SK-N-SH treated with all-trans-retinoic acid at 6 μM for 48 hours (cell line): ENCODE data around the gene SEZ6L.

Experiments
- CSRNP3 ChIP-seq: fragments of 250-450 bp; sonication (Bioruptor Pico); IDR thresholded peaks from 2 replicates; pipeline ENCODE4 v1.5.1; 2021; ENCODE audit warnings: mild to moderate bottlenecking, moderate library complexity
- TCF4 ChIP-seq: fragments of 250-450 bp; sonication (Bioruptor Pico); IDR thresholded peaks from 2 replicates; pipeline ENCODE4 v1.8.0; 2021; ENCODE audit warnings: mild to moderate bottlenecking, moderate library complexity, borderline replicate concordance
- TOX ChIP-seq: fragments of 250-450 bp; sonication (Bioruptor Pico); IDR thresholded peaks from 2 replicates; pipeline ENCODE4 v1.8.0; 2021; ENCODE audit warnings: mild to moderate bottlenecking, moderate library complexity, borderline replicate concordance
- ZFP30 ChIP-seq: fragments of 450-650 bp; formaldehyde crosslinking; IDR thresholded peaks from 2 replicates; pipeline ENCODE4 v1.5.0; 2022; ENCODE audit warnings: mild to moderate bottlenecking, moderate library complexity
- TF ChIP-seq, protein P1 (sequence below): fragments of 250-450 bp; sonication (Bioruptor Pico); IDR thresholded peaks from 2 replicates; pipeline ENCODE4 v1.5.1; 2020; ENCODE audit warnings: low read depth, mild to moderate bottlenecking, moderate library complexity

- no peak for TF ChIP-seq ZFP30
- no peak for TF ChIP-seq CSRNP3 (CRISPR knock-in tag)
- no peak for TF ChIP-seq TOX (CRISPR knock-in tag)
- TF ChIP-seq, protein P1, sequence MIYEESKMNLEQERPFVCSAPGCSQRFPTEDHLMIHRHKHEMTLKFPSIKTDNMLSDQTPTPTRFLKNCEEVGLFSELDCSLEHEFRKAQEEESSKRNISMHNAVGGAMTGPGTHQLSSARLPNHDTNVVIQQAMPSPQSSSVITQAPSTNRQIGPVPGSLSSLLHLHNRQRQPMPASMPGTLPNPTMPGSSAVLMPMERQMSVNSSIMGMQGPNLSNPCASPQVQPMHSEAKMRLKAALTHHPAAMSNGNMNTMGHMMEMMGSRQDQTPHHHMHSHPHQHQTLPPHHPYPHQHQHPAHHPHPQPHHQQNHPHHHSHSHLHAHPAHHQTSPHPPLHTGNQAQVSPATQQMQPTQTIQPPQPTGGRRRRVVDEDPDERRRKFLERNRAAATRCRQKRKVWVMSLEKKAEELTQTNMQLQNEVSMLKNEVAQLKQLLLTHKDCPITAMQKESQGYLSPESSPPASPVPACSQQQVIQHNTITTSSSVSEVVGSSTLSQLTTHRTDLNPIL (CRISPR knock-in tag) = no peak
- TF ChIP-seq TCF4 (CRISPR knock-in tag) = no peak
Observed at GRCh38 chr22:26295563-26296126, 126.4 kb downstream of the SEZ6L start.
